ENCODE results near the gene ITPKC.
"Not testable (repeated sequence)": the region's sequence is repeated elsewhere in the genome, so short reads cannot be mapped to it uniquely, and the experiment has no call there.

ITPKC gene

GRCh38 chr19:40763963-40764362, 47.1 kb downstream of the ITPKC start:
- no peak for DNase-seq (ENCODE audit: low read depth)
- H3K4me3 ChIP-seq (ENCODE audit: low read length), result no peak overlapping the region
- TF ChIP-seq CTCF (IDR thresholded peaks at IDR 0.05; ENCODE audit: insufficient read depth, low read depth, low read length, missing control alignments), result no peak

- not testable (repeated sequence) for DNase-seq (ENCODE audit: low read depth); H3K4me3 ChIP-seq (ENCODE audit: low read length)
Measured at GRCh38 chr19:40766385-40766784, 49.5 kb downstream of the ITPKC start.

GRCh38 chr19:40768869-40769268, 52.0 kb downstream of the ITPKC start:
- H3K4me3 ChIP-seq (ENCODE audit: low read length), result no peak overlapping the region
- no peak for TF ChIP-seq CTCF (IDR thresholded peaks at IDR 0.05; ENCODE audit: insufficient read depth, low read depth, low read length, missing control alignments)
- DNase-seq (ENCODE audit: low read depth), result no peak

GRCh38 chr19:40771101-40771862, 54.4 kb downstream of the ITPKC start:
- not testable (repeated sequence) for DNase-seq (ENCODE audit: low read depth)

GRCh38 chr19:40774916-40775631, 58.2 kb downstream of the ITPKC start, which contains the start of gene MIA:
MIA (plus strand) TSS chr19:40775521; CDS start chr19:40775543, 22 bp downstream.
- no peak for TF ChIP-seq CTCF (IDR thresholded peaks at IDR 0.05; ENCODE audit: insufficient read depth, low read depth, low read length, missing control alignments)

More at GRCh38 chr19:40771101-40771862, 54.4 kb downstream of the ITPKC start:
- H3K4me3 ChIP-seq (ENCODE audit: low read length), result not testable (repeated sequence)

GRCh38 chr19:40775632-40776022, 58.7 kb downstream of the ITPKC start:
- no peak for TF ChIP-seq CTCF (IDR thresholded peaks at IDR 0.05; ENCODE audit: insufficient read depth, low read depth, low read length, missing control alignments)
- no peak overlapping the region for H3K4me3 ChIP-seq (ENCODE audit: low read length)
- DNase-seq (ENCODE audit: low read depth), result no peak

More at GRCh38 chr19:40774916-40775631, 58.2 kb downstream of the ITPKC start, which contains the start of gene MIA:
- no peak within 1 kb of the TSS for H3K4me3 ChIP-seq (ENCODE audit: low read length)
- DNase-seq (ENCODE audit: low read depth), result peak; percentile 18

GRCh38 chr19:40776364-40776763, 59.5 kb downstream of the ITPKC start:
- H3K4me3 ChIP-seq (ENCODE audit: low read length), result no peak overlapping the region
- no peak for DNase-seq (ENCODE audit: low read depth)
- TF ChIP-seq CTCF (IDR thresholded peaks at IDR 0.05; ENCODE audit: insufficient read depth, low read depth, low read length, missing control alignments), result no peak

Data from epithelial cell of esophagus (primary cell).